SK-N-SH (cell line): ENCODE data around the gene LSMEM2.

ENCODE experiments used
- CTCF ChIP-seq: fragments of 200-600 bp; sonication (generic); IDR thresholded peaks from 2 replicates; pipeline ENCODE4 v1.6.1; 2017; ENCODE audit warnings: antibody characterized with exemption, mild to moderate bottlenecking, moderate library complexity
- EP300 ChIP-seq, 2 experiments: IDR thresholded peaks; 2 replicates each; pipeline versions ENCODE4 v1.4.0 to v1.6.1; 2012; ENCODE audit warnings: borderline replicate concordance in 1 of 2, low read depth in 1 of 2, low read length in 1 of 2
- GABPA ChIP-seq: IDR thresholded peaks from 2 replicates; pipeline ENCODE4 v1.4.0; 2012; ENCODE audit warnings: low read depth, mild to moderate bottlenecking
- JUND ChIP-seq: IDR thresholded peaks from 2 replicates; pipeline ENCODE4 v1.4.0; 2012
- MAX ChIP-seq: IDR thresholded peaks from 2 replicates; pipeline ENCODE4 v1.4.0; 2012; ENCODE audit warnings: low read depth
- NRF1 ChIP-seq: IDR thresholded peaks from 2 replicates; pipeline ENCODE4 v1.6.1; 2012; ENCODE audit warnings: low read depth, mild to moderate bottlenecking, low read length
- POLR2AphosphoS5 ChIP-seq: IDR thresholded peaks from 2 replicates; pipeline ENCODE4 v1.6.1; 2012; ENCODE audit warnings: low read depth, low read length
- RAD21 ChIP-seq: IDR thresholded peaks from 2 replicates; pipeline ENCODE4 v1.6.1; 2012; ENCODE audit warnings: mild to moderate bottlenecking, low read length
- RCOR1 ChIP-seq: fragments of 150-350 bp; IDR thresholded peaks from 2 replicates; pipeline ENCODE4 v1.6.1; 2017; ENCODE audit warnings: antibody characterized with exemption, low read length
- SMC3 ChIP-seq: IDR thresholded peaks from 2 replicates; pipeline ENCODE4 v1.6.1; 2012; ENCODE audit warnings: low read depth, low read length, improper control_type of control experiment
- TAF1 ChIP-seq: IDR thresholded peaks from 2 replicates; pipeline ENCODE4 v1.6.1; 2012; ENCODE audit warnings: low read depth, mild to moderate bottlenecking, low read length, moderate library complexity, borderline replicate concordance
- TF ChIP-seq, protein P1 (sequence below): IDR thresholded peaks from 2 replicates; pipeline ENCODE4 v1.6.1; 2012; ENCODE audit warnings: mild to moderate bottlenecking, low read depth, low read length, moderate library complexity

DNA sequence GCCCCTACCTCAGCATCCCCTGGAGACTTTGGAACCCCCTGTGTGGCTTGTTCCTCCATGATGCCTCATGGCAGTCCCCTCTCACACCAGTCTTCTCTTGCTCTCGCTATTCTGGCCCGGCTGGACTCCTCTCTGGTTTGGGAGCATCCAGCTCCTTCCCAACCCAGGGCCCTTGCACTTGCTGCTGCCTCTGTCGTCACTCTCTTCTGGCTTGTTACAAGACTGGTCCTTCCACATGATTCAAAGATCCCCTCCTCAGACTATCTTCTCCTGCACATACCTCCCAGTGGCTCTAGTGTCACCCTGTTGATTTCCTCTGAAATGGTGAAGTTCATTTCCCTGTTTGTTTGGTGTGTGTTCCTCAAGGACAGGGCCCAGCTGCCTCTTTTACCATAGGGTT lies 49.4 kb upstream of the LSMEM2 start:
- TF ChIP-seq EP300 (IDR thresholded peaks at IDR 0.05; ENCODE audit: borderline replicate concordance in 1 of 2, low read depth in 1 of 2, low read length in 1 of 2), result no peak
- TF ChIP-seq CTCF, result no peak
- no peak for TF ChIP-seq MAX
- no peak for TF ChIP-seq RAD21
- TF ChIP-seq RCOR1, result no peak
- TF ChIP-seq, protein P1, sequence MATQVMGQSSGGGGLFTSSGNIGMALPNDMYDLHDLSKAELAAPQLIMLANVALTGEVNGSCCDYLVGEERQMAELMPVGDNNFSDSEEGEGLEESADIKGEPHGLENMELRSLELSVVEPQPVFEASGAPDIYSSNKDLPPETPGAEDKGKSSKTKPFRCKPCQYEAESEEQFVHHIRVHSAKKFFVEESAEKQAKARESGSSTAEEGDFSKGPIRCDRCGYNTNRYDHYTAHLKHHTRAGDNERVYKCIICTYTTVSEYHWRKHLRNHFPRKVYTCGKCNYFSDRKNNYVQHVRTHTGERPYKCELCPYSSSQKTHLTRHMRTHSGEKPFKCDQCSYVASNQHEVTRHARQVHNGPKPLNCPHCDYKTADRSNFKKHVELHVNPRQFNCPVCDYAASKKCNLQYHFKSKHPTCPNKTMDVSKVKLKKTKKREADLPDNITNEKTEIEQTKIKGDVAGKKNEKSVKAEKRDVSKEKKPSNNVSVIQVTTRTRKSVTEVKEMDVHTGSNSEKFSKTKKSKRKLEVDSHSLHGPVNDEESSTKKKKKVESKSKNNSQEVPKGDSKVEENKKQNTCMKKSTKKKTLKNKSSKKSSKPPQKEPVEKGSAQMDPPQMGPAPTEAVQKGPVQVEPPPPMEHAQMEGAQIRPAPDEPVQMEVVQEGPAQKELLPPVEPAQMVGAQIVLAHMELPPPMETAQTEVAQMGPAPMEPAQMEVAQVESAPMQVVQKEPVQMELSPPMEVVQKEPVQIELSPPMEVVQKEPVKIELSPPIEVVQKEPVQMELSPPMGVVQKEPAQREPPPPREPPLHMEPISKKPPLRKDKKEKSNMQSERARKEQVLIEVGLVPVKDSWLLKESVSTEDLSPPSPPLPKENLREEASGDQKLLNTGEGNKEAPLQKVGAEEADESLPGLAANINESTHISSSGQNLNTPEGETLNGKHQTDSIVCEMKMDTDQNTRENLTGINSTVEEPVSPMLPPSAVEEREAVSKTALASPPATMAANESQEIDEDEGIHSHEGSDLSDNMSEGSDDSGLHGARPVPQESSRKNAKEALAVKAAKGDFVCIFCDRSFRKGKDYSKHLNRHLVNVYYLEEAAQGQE, result no peak
- TF ChIP-seq NRF1, result no peak
- no peak for TF ChIP-seq TAF1
- no peak for TF ChIP-seq GABPA
- TF ChIP-seq SMC3, result no peak
- no peak for TF ChIP-seq JUND
- TF ChIP-seq POLR2AphosphoS5, result no peak
